ENCODE data around the gene TRIM29.
A peak's percentile ranks its signal among the peaks of the same experiment; 100 is the strongest.

- TF ChIP-seq POLR2A (IDR thresholded peaks at IDR 0.05) (no peak), CTCF (IDR thresholded peaks at IDR 0.05) (peak in 3 of 4 experiments; percentile 36 to 45 (median 40))
These were observed 57.9 kb downstream of the TRIM29 start for GRCh38 chr11:120079750-120080610.
